Activated CD8-positive, alpha-beta memory T cell treated with anti-CD3 and anti-CD28 coated beads, Interleukin-2, amount 10 ng/mL, durations not matched to agents 7 days and 5 days (primary cell): Measurements from ENCODE around the gene SLC39A1. TPM values are rescaled to one million over a fixed set of nuclear protein-coding genes. Genes with fewer than 3 reads are reported as not detected.
A peak's percentile ranks its signal among the peaks of the same experiment; 100 is the strongest.

Source experiments
- ATAC-seq: fragments of 150-1000 bp; cut with Tn5 transposase; one replicate; pipeline ENCODE4 v1.10.0; 2021; ENCODE audit warnings: moderate library complexity
- CTCF ChIA-PET: fragments of 350-600 bp; sonication (Branson Sonifier 250); formaldehyde crosslinking; loops from one replicate; lab custom pipeline; 2021; ENCODE audit warnings: antibody characterized with exemption; lab: Charles Lee
- DNase-seq: peaks from one replicate; pipeline ENCODE4 v3.0.0-alpha.2; 2020
- H3K27ac Mint-ChIP-seq: one replicate; pipeline ENCODE4 v1.8.0; 2021; ENCODE audit warnings: mild to moderate bottlenecking, mixed read lengths
- H3K27me3 Mint-ChIP-seq: one replicate; pipeline ENCODE4 v1.8.0; 2021; ENCODE audit warnings: mixed read lengths
- H3K36me3 Mint-ChIP-seq: one replicate; pipeline ENCODE4 v1.8.0; 2021; ENCODE audit warnings: mild to moderate bottlenecking, mixed read lengths
- H3K4me1 Mint-ChIP-seq: one replicate; pipeline ENCODE4 v1.8.0; 2021; ENCODE audit warnings: mixed read lengths
- H3K4me3 Mint-ChIP-seq: one replicate; pipeline ENCODE4 v1.8.0; 2021; ENCODE audit warnings: mild to moderate bottlenecking, moderate library complexity, mixed read lengths
- H3K9me3 Mint-ChIP-seq: one replicate; pipeline ENCODE4 v1.8.0; 2022; ENCODE audit warnings: low read depth, mixed read lengths
- total RNA-seq, 2 experiments: library from RNA; stranded (reverse); gene quantifications; one replicate each; pipeline ENCODE4 v1.2.3, GENCODE V29; 2021

The SLC39A1 gene
- total RNA-seq, 2 experiments from 2014 or later, result 38.1 to 48.0 TPM

DNA sequence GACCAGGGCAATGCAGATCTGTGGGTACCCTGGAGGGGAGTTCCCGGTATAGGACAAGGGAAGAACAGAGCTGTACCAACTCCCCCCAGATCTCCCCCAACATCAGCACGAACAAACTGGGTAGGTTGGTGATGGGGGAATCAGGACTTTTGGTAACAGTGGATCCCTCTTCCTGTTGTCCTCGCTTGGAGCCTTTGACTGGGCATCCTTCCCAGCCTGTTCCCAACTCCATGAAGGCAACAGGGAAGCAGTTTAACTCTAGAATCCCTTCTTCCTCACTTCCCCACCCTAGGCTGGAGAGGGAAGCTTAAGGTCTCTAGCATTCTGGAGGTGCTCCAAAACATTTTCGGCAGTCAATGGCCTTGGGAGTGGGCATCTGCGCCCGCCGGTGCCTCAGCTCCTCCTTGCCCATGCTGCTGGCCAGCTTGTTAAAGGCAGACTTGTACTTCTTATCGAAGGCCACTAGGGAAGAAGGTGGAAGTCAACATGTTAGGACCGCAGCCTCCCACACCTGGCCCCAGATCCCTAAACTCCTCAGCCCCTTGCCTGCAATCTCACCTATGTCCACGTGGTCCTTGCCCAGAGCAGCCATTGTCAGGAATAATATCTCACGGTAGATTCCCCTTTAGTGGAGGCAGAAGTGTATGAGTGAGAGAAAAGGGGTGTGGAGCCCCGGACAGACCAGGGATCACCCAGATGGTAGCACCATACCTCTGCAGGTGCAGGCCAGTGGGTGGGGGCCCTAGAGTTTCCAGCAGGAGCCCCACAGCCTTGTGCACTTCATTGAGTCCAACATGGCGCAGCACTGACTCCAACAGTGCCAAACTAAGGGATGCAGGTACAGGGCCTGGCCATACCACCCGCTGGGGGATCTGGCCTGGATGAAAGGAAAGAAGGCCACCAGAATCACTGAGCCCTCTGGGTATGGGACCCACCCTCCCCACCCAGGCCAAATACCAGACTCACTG, 33.1 kb downstream of the SLC39A1 start:
- Mint-ChIP-seq H3K36me3 (peaks cover 34% of the 10 kb centered on the region), H3K27ac (no peak overlapping the region), H3K4me3 (no peak overlapping the region), H3K9me3 (no peaks in the 10 kb centered on the region), H3K4me1 (peaks cover 15% of the 10 kb centered on the region), H3K27me3 (no peaks in the 10 kb centered on the region)
- CTCF ChIA-PET, result interaction anchor here (0.9 to 1.1 kb wide), 2 partner anchors 14 to 26 kb away, joined by 3 read pairs; no protein-coding TSS in a partner anchor
- no peak for ATAC-seq
- no peak for DNase-seq

DNA sequence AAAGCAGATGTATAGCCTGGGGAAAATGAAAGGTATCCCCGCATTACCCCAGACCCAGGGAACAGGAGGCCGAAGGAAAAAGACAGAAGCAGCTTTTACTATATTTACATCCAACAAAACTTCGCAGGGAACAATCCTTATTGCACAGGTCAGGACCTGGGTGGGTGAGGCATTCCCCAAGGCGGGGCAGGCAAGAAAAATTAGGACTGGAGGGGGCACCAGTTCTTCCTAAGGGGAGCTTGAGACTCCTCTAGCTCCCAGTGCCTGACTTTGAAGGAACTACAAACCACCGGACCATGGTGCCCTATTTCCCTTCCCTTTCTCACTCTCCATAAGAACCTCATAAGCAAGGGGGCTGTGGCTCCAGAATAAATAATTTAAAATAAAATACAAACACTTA, 33.9 kb downstream of the SLC39A1 start:
- peaks cover 27% of the 10 kb centered on the region for H3K36me3 Mint-ChIP-seq
- H3K9me3 Mint-ChIP-seq, result no peaks in the 10 kb centered on the region
- H3K27me3 Mint-ChIP-seq, result no peaks in the 10 kb centered on the region
- no peak overlapping the region for H3K4me3 Mint-ChIP-seq
- DNase-seq (no peak), ATAC-seq (no peak)
- no peak overlapping the region for H3K27ac Mint-ChIP-seq
- H3K4me1 Mint-ChIP-seq, result peaks cover 16% of the 10 kb centered on the region
- CTCF ChIA-PET, result interaction anchor here (1.1 to 2.2 kb wide), 2 partner anchors 15 to 16 kb away, joined by 3 to 18 read pairs; partner anchors contain the start of gene DENND4B

- no peak for ATAC-seq
- Mint-ChIP-seq H3K27ac (peak overlapping the region; percentile 62), H3K9me3 (no peaks in the 10 kb centered on the region), H3K36me3 (peaks cover 25% of the 10 kb centered on the region), H3K27me3 (no peaks in the 10 kb centered on the region), H3K4me3 (no peak overlapping the region), H3K4me1 (peaks cover 21% of the 10 kb centered on the region)
- no peak for DNase-seq
- CTCF ChIA-PET, result interaction anchor here (0.6 to 2.2 kb wide), 2 partner anchors 16 to 47 kb away, joined by 4 to 18 read pairs; partner anchors contain the start of gene DENND4B
These were observed 34.5 kb downstream of the SLC39A1 start for GRCh38 chr1:153928791-153929341.

DNA sequence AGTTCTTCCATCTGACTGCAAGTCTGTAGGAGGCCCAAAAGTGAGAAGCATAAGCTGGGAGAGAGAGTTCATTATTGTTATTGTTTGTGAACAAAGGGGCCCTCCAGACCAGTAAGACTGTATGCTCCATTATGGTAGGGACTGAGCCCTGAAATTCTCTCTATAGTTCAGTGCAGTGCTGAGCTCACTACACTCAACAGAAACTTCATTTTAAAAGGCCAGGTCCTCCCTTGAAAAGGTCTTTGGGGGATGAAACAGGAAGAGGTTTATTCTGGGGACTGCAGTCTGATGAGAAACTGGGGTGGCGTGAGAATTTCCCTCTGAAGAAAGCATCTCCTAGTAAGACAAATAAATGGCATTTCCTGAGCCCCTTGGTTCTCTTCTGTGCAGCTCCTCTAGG, 35.1 kb downstream of the SLC39A1 start:
- DNase-seq, result no peak
- CTCF ChIA-PET, result interaction anchor here (2.2 kb wide), 1 partner anchor 17 kb away, joined by 18 read pairs; the partner anchor contains the start of gene DENND4B
- Mint-ChIP-seq H3K27me3 (no peaks in the 10 kb centered on the region), H3K36me3 (peaks cover 22% of the 10 kb centered on the region), H3K27ac (peak overlapping the region; percentile 62), H3K4me3 (no peak overlapping the region), H3K4me1 (peaks cover 23% of the 10 kb centered on the region), H3K9me3 (no peaks in the 10 kb centered on the region)
- no peak for ATAC-seq

DNA sequence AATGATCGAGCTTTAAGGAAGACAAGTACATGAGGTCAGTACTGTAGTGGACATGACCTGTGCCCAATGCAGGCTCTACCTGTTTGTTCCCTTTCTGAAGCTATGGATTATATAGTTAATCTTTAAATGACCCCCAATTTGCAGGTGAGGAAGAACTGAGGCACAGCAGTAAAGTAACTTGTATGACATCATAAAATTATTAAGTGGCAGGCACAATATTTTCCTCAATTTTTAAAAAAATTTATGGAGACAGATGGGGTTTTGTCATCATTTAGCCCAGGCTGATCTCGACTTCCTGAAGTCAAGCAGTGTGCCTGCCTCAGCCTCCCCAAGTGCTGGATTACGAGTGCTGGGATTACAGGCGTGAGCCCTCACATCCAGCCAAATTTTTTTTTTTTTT, 36.9 kb downstream of the SLC39A1 start:
- H3K27me3 Mint-ChIP-seq, result no peaks in the 10 kb centered on the region
- H3K4me3 Mint-ChIP-seq, result no peak overlapping the region
- CTCF ChIA-PET, result interaction anchor here (8.9 kb wide), 1 partner anchor 19 kb away, joined by 61 read pairs; the partner anchor contains the start of gene DENND4B
- DNase-seq, result no peak
- ATAC-seq, result no peak
- H3K27ac Mint-ChIP-seq, result no peak overlapping the region
- peaks cover 25% of the 10 kb centered on the region for H3K4me1 Mint-ChIP-seq
- H3K9me3 Mint-ChIP-seq, result no peaks in the 10 kb centered on the region
- peaks cover 11% of the 10 kb centered on the region for H3K36me3 Mint-ChIP-seq

DNA sequence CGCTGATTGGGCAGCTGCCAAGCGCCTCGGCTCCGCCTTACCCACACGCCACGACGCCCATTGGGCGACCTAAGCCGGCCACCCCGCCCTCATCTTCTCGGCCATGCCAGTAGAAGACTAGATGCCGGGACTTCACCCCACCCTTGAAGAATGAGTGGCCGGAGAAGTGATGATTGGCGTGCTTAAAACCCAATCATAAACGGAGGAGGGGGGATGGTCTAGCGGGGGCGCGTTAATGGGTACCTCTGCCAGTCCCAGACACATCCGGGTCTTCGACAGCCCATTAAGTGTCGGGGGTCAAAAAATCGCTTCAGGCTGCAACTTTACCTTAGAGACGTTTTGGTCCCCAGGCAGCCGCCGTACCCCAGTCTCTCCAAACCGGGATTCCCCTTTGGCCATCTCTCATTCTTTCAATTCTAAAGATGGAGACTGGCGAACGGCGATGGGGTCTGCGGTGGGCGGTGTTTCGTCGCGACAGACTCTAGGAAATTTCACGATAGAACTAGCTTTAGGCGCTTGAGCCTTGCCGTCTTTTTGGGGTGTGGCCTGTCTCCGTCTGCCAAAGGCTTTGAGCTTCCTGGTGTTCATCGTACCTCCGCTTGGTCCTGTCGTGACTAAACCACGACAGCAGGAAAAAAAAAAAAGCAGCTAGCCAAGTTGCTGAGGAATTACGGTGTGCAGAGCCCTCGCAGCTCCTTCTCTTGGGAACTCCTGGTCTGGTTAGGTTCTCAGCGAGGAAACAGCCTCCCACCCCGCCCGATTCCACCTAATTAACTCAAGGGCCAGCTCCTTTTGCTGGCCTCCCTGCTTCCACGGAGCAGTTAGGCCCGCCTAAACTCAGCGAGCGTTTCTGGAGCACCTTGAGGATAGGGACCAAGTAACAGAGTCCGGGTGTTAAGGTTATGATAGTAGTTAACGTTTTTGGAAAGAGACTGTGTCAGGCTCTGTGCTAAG, 40.1 kb downstream of the SLC39A1 start, which contains the start of gene GATAD2B:
TSS of gene GATAD2B (minus strand) at position 1 of the 954 bp plus-strand sequence. CDS start 94,625 bp downstream, outside the sequence.
- no peaks in the 10 kb centered on the region for H3K27me3 Mint-ChIP-seq
- peak within 1 kb of the TSS; percentile 96 for H3K4me3 Mint-ChIP-seq
- peak within 1 kb of the TSS; percentile 95 for H3K27ac Mint-ChIP-seq
- H3K4me1 Mint-ChIP-seq, result peaks cover 44% of the 10 kb centered on the region
- ATAC-seq (peak; percentile 95), DNase-seq (peak; percentile 100)
- CTCF ChIA-PET, result interaction anchor here (0.6 to 8.9 kb wide), 16 partner anchors 9 to 296 kb away, joined by 3 to 61 read pairs (median 4); partner anchors contain the start of genes CREB3L4, CRTC2, DENND4B and RAB13
- no peaks in the 10 kb centered on the region for H3K9me3 Mint-ChIP-seq
- H3K36me3 Mint-ChIP-seq, result peaks cover 8% of the 10 kb centered on the region

DNA sequence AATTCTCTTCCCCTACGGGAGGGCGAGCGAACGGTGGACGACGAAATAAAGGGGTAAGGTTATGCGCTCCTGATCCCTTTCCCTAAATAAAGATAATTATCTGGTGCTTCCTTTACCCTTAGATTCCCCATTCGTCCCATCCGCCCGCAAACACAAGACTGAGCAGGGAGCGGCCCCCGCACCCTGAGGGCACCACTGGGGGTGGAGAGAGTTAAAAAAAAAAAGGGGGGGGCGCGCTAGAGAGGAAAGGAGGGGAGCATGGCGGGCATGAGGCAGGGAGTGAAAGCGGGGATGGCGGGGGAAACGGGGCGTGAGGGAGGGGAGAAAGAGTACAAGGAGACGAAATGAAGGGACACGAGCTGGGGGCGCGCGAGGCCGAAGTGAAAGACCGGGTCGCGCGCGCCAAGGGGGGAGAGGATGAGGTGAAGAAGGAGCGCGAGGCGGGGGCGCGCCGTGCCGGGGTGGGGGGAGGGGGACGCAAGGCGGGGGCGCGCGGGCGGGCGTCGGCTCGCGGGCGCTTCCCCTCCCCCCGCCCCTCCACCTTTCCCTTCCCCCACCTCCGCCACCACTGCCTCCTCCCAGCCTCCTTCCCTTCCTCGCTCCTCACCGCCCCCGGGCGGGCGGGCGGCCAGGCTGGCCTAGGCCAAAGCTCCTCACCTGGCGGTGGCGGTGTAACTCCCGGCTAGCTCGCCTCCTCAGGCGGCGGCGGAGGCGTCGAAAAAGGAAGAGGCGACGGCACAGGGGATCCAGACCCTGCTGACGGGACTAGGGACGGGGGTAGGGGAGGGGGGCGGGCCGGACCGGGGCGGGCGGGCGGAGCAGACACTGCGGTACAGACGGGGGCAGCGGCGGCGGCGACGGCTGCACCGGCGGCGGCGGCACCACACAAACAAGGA, 41.0 kb downstream of the SLC39A1 start:
- CTCF ChIA-PET, result interaction anchor here (0.6 to 8.9 kb wide), 15 partner anchors 8 to 147 kb away, joined by 3 to 61 read pairs (median 4); partner anchors contain the start of genes CREB3L4, DENND4B, RAB13 and SLC27A3
- peaks cover 16% of the 10 kb centered on the region for H3K36me3 Mint-ChIP-seq
- H3K27ac Mint-ChIP-seq, result peak overlapping the region; percentile 95
- peak overlapping the region; percentile 96 for H3K4me3 Mint-ChIP-seq
- ATAC-seq (peak; percentile 25), DNase-seq (no peak)
- H3K9me3 Mint-ChIP-seq, result no peaks in the 10 kb centered on the region
- H3K4me1 Mint-ChIP-seq, result peaks cover 47% of the 10 kb centered on the region
- H3K27me3 Mint-ChIP-seq, result no peaks in the 10 kb centered on the region

- Mint-ChIP-seq H3K9me3 (no peaks in the 10 kb centered on the region), H3K4me1 (peaks cover 47% of the 10 kb centered on the region), H3K36me3 (peaks cover 16% of the 10 kb centered on the region), H3K27ac (peak overlapping the region; percentile 95), H3K27me3 (no peaks in the 10 kb centered on the region), H3K4me3 (peak overlapping the region; percentile 96)
- peak; percentile 43 for DNase-seq
- CTCF ChIA-PET, result interaction anchor here (1.2 to 8.9 kb wide), 11 partner anchors 16 to 147 kb away, joined by 3 to 61 read pairs (median 5); partner anchors contain the start of genes CREB3L4, DENND4B, RAB13 and SLC27A3
- ATAC-seq, result no peak
These were observed 41.6 kb downstream of the SLC39A1 start for GRCh38 chr1:153921803-153922075.

GRCh38 chr1:153921080-153921802, 42.1 kb downstream of the SLC39A1 start:
- Mint-ChIP-seq H3K4me1 (peaks cover 48% of the 10 kb centered on the region), H3K4me3 (peak overlapping the region; percentile 96)
- CTCF ChIA-PET, result interaction anchor here (0.8 to 8.9 kb wide), 12 partner anchors 10 to 146 kb away, joined by 3 to 61 read pairs (median 4); partner anchors contain the start of genes CREB3L4, DENND4B, RAB13 and SLC27A3

DNA sequence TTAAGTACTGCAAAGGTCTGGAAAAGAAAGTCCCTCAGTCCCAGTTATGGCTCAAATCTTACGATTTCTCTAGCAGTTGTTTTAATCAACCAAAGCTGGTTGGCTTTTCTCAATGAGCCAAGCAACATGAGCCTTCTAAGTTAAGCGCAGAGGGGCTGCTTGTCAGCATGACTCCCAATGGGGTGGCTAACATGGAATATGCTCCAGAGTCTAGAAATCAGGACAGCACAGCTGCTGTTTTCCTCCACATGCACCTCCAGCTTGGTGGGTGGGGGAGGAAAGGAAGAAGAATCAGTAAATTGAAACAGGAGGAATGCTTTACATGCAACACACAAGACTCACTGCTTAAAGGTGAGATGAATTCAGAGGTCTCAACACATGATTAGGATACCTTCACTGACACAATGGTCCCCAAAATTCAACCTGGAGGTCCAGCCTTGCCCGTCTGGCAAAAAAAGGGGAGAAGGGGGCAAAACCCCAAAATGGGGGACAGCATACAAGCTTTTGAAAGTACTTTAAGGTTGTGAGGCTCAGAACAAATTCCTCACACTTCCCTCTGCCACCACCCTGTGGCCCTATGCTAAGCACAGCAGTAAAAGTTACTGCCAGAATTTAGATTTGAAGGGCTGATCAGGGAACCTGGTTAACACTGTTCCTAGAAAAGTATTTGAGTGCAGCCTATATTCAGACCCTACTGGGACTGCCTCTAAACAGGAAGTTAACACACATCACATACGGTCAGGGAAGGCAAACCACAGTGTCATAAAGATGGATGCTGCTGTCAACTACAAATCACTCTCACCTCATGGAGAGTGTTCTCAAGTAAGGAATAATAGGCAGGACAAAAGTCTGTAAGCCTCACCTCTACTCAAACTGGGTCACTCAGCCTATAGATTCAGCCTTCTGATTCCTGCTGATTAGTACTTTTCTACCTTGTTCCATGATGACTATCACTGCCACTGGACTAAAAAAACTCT, 43.2 kb downstream of the SLC39A1 start:
- CTCF ChIA-PET, result interaction anchor here (0.8 to 8.9 kb wide), 15 partner anchors 9 to 145 kb away, joined by 3 to 61 read pairs (median 5); partner anchors contain the start of genes CREB3L4, DENND4B, RAB13 and SLC27A3
- no peaks in the 10 kb centered on the region for H3K27me3 Mint-ChIP-seq
- H3K9me3 Mint-ChIP-seq, result no peaks in the 10 kb centered on the region
- DNase-seq (peak; percentile 66), ATAC-seq (peak; percentile 1)
- peak overlapping the region; percentile 96 for H3K4me3 Mint-ChIP-seq
- H3K36me3 Mint-ChIP-seq, result peaks cover 18% of the 10 kb centered on the region
- H3K27ac Mint-ChIP-seq, result peak overlapping the region; percentile 95
- H3K4me1 Mint-ChIP-seq, result peaks cover 49% of the 10 kb centered on the region

More at GRCh38 chr1:153921080-153921802, 42.1 kb downstream of the SLC39A1 start:
- H3K36me3 Mint-ChIP-seq, result peaks cover 16% of the 10 kb centered on the region
- no peaks in the 10 kb centered on the region for H3K27me3 Mint-ChIP-seq
- no peak for ATAC-seq
- no peaks in the 10 kb centered on the region for H3K9me3 Mint-ChIP-seq
- peak overlapping the region; percentile 95 for H3K27ac Mint-ChIP-seq
- DNase-seq, result no peak
